ENCODE results near the gene FOXRED1.
A peak's percentile ranks its signal among the peaks of the same experiment; 100 is the strongest.

Gene FOXRED1
- long read RNA-seq, transcript FOXRED1-201 (11 exons, 1,970 nt), result major isoform, 47 of 76 reads
- long read RNA-seq, partial matches to known transcripts, result 2 of 76 reads
- long read RNA-seq, other reads (novel, unspliced or antisense), result 23 of 76 reads

DNA sequence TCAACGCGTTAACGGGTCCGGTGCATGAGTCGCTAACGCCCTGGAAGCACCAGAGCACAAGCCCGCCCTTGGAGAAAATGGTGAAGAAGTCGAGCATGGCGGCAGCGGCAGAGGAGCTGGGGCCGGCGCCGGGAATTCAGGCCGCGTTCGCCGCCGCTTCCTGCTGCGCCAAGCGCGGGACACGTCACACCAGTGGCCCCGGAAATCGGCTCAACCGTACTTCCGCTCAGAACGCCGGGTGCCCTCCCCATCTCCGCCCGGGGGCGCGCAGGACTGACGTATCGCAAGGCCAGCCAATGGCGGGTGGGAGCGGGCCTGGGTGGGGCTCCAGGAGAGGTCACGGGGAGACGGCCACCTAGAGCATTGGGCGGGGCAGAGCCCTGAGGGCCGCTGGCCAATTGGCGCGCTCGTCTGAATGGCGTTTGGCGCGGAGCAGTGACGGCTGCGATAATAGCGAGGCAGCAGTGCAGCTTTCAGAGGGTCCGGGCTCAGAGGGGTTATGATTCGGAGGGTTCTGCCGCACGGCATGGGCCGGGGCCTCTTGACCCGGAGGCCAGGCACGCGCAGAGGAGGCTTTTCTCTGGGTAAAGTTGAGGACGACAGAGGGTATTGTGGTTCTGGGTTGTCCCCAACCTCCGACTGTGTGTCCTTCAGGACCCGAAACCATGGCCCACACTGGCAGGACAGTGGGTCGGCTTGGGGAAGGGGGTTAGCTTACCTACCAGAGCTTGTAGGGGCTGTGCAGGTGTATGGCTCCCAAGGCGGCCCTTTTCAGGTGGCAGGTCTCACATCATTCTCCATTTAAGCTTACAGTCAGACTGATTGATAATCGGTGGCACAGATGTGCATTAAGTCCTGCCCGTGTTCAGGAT is at the start of gene FOXRED1, which contains the start of gene SRPRA:
Gene FOXRED1, plus strand, starts transcription at position 447 of the 872 bp plus-strand sequence. Its CDS starts 53 bp downstream, at position 500.
Gene SRPRA, minus strand, starts transcription at position 188 of the 872 bp plus-strand sequence. Its CDS starts 91 bp downstream, at position 97.
- no peaks in the 10 kb centered on the region for H3K27me3 ChIP-seq (ENCODE audit: insufficient read depth, poor library complexity, severe bottlenecking)

GRCh38 chr11:126219547-126219946 is 49.4 kb upstream of the FOXRED1 start:
- no peak overlapping the region for H3K27ac ChIP-seq (replicated peaks)
- no peak for DNase-seq (ENCODE audit: low read depth in 1 of 2, low spot score in 1 of 2)
- no peak overlapping the region for H3K4me3 ChIP-seq (replicated peaks; ENCODE audit: insufficient read depth, low read length)
- TF ChIP-seq SPI1 (IDR thresholded peaks at IDR 0.05; ENCODE audit: borderline replicate concordance, low read depth), result no peak
- TF ChIP-seq, protein P1, sequence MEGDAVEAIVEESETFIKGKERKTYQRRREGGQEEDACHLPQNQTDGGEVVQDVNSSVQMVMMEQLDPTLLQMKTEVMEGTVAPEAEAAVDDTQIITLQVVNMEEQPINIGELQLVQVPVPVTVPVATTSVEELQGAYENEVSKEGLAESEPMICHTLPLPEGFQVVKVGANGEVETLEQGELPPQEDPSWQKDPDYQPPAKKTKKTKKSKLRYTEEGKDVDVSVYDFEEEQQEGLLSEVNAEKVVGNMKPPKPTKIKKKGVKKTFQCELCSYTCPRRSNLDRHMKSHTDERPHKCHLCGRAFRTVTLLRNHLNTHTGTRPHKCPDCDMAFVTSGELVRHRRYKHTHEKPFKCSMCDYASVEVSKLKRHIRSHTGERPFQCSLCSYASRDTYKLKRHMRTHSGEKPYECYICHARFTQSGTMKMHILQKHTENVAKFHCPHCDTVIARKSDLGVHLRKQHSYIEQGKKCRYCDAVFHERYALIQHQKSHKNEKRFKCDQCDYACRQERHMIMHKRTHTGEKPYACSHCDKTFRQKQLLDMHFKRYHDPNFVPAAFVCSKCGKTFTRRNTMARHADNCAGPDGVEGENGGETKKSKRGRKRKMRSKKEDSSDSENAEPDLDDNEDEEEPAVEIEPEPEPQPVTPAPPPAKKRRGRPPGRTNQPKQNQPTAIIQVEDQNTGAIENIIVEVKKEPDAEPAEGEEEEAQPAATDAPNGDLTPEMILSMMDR (IDR thresholded peaks at IDR 0.05; ENCODE audit: insufficient read depth, low read length), result no peak
- no peaks in the 10 kb centered on the region for H3K27me3 ChIP-seq (ENCODE audit: insufficient read depth, poor library complexity, severe bottlenecking)

More for the DNA sequence above, at the start of gene FOXRED1, which contains the start of gene SRPRA:
- peak; percentile 98 to 100 for DNase-seq (ENCODE audit: low read depth in 1 of 2, low spot score in 1 of 2)
- Histone ChIP-seq H3K27ac (replicated peaks) (peak within 1 kb of the TSS; percentile 86), H3K4me3 (replicated peaks; ENCODE audit: insufficient read depth, low read length) (peak within 1 kb of the TSS; percentile 96)
- TF ChIP-seq SPI1 (IDR thresholded peaks at IDR 0.05; ENCODE audit: borderline replicate concordance, low read depth), result peak; percentile 25; the same call in 1 of the 2 replicates
- peak; percentile 91 for TF ChIP-seq GABPA (IDR thresholded peaks at IDR 0.05; ENCODE audit: low read depth)
- TF ChIP-seq, protein P2, sequence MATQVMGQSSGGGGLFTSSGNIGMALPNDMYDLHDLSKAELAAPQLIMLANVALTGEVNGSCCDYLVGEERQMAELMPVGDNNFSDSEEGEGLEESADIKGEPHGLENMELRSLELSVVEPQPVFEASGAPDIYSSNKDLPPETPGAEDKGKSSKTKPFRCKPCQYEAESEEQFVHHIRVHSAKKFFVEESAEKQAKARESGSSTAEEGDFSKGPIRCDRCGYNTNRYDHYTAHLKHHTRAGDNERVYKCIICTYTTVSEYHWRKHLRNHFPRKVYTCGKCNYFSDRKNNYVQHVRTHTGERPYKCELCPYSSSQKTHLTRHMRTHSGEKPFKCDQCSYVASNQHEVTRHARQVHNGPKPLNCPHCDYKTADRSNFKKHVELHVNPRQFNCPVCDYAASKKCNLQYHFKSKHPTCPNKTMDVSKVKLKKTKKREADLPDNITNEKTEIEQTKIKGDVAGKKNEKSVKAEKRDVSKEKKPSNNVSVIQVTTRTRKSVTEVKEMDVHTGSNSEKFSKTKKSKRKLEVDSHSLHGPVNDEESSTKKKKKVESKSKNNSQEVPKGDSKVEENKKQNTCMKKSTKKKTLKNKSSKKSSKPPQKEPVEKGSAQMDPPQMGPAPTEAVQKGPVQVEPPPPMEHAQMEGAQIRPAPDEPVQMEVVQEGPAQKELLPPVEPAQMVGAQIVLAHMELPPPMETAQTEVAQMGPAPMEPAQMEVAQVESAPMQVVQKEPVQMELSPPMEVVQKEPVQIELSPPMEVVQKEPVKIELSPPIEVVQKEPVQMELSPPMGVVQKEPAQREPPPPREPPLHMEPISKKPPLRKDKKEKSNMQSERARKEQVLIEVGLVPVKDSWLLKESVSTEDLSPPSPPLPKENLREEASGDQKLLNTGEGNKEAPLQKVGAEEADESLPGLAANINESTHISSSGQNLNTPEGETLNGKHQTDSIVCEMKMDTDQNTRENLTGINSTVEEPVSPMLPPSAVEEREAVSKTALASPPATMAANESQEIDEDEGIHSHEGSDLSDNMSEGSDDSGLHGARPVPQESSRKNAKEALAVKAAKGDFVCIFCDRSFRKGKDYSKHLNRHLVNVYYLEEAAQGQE (IDR thresholded peaks at IDR 0.05; ENCODE audit: insufficient replicate concordance, low read depth), result no peak
- TF ChIP-seq, protein P1 (IDR thresholded peaks at IDR 0.05; ENCODE audit: insufficient read depth, low read length), result no peak
- TF ChIP-seq POLR2AphosphoS5 (IDR thresholded peaks at IDR 0.05; ENCODE audit: low read depth), result peak; percentile 73

DNA sequence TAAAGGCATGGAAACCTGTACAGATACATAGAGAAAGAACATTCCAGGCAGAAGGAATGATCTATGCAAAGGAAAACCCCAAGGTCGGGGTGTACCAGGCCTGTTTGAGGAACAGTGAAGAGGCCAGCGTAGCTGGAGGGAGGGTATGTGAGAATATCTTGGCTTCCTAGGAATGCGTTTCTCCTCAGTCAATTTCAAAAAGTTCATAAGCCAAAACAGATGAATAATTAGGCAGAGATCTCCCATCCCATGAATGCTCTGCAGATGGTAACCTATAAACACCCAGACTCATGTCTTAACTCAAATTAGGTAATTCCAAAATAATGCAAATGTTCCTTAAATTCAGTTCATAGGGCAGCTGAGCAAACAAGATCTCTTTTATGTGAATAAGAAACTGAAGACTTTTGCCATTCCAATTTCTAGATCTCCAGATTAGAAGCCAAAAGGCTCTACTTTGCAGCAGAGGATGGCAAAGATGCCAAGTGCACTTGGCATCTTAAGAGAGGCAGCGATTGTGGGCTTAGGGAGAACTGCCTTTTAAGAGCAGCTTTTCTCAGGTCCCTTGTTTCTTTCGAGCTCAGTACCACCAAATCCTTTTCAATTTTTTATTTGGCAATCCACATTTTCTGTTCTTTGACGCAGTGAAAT is 44.2 kb upstream of the FOXRED1 start:
- TF ChIP-seq GABPA (IDR thresholded peaks at IDR 0.05; ENCODE audit: low read depth), result no peak
- TF ChIP-seq SPI1 (IDR thresholded peaks at IDR 0.05; ENCODE audit: borderline replicate concordance, low read depth), result no peak
- TF ChIP-seq, protein P2 (IDR thresholded peaks at IDR 0.05; ENCODE audit: insufficient replicate concordance, low read depth), result no peak
- TF ChIP-seq, protein P1 (IDR thresholded peaks at IDR 0.05; ENCODE audit: insufficient read depth, low read length), result no peak
- no peak for TF ChIP-seq POLR2AphosphoS5 (IDR thresholded peaks at IDR 0.05; ENCODE audit: low read depth)
- Histone ChIP-seq H3K27ac (replicated peaks) (peak overlapping the region; percentile 65; the same call in 1 of the 2 replicates), H3K4me3 (replicated peaks; ENCODE audit: insufficient read depth, low read length) (no peak overlapping the region), H3K27me3 (ENCODE audit: insufficient read depth, poor library complexity, severe bottlenecking) (no peaks in the 10 kb centered on the region)
- no peak for DNase-seq (ENCODE audit: low read depth in 1 of 2, low spot score in 1 of 2)
